CD4-positive, alpha-beta T cell treated with Interleukin-6 for 4 hours (primary cell): ENCODE results near the gene MLST8.
"Not testable (repeated sequence)": the region's sequence is repeated elsewhere in the genome, so short reads cannot be mapped to it uniquely, and the experiment has no call there.

Experiments used
- DNase-seq: peaks from one replicate; pipeline ENCODE4 v3.0.0-alpha.2; 2020; ENCODE audit warnings: mixed read lengths

MLST8 gene

GRCh38 chr16:2190659-2191445 is 14.4 kb upstream of the MLST8 start:
- DNase-seq = no peak

GRCh38 chr16:2191446-2191706 is 13.9 kb upstream of the MLST8 start:
- DNase-seq = no peak

GRCh38 chr16:2194166-2194834 is 11.0 kb upstream of the MLST8 start:
- no peak for DNase-seq

- DNase-seq = peak; percentile 72
Measured at GRCh38 chr16:2194852-2195321, 10.4 kb upstream of the MLST8 start.

- no peak for DNase-seq
Measured at GRCh38 chr16:2195322-2196161, 9.7 kb upstream of the MLST8 start.

- DNase-seq = peak; percentile 18
Measured at GRCh38 chr16:2196162-2196980, 8.9 kb upstream of the MLST8 start, which contains the start of gene CASKIN1. Gene CASKIN1 (minus strand): TSS chr16:2196605. CDS start chr16:2196432, 173 bp downstream.

- no peak for DNase-seq
Measured at GRCh38 chr16:2196981-2197511, 8.2 kb upstream of the MLST8 start.

- no peak for DNase-seq
Measured at GRCh38 chr16:2197765-2198164, 7.5 kb upstream of the MLST8 start.

GRCh38 chr16:2198283-2198682 is 7.0 kb upstream of the MLST8 start:
- DNase-seq = no peak

- DNase-seq = no peak
Measured at GRCh38 chr16:2199095-2199494, 6.2 kb upstream of the MLST8 start.

GRCh38 chr16:2199621-2200139 is 5.6 kb upstream of the MLST8 start:
- DNase-seq = no peak

GRCh38 chr16:2200313-2200712 is 4.9 kb upstream of the MLST8 start:
- no peak for DNase-seq

GRCh38 chr16:2203119-2203688 is 2.0 kb upstream of the MLST8 start:
- not testable (repeated sequence) for DNase-seq

- no peak for DNase-seq
Measured at GRCh38 chr16:2204416-2205103, 694 bp upstream of the MLST8 start.

GRCh38 chr16:2205967-2206313 is 686 bp downstream of the MLST8 start:
- DNase-seq = no peak

- DNase-seq = no peak
Measured at GRCh38 chr16:2206420-2206779, 1.1 kb downstream of the MLST8 start.

GRCh38 chr16:2206780-2207433 is 1.7 kb downstream of the MLST8 start:
- DNase-seq = no peak

GRCh38 chr16:2207872-2208271 is 2.6 kb downstream of the MLST8 start:
- no peak for DNase-seq

- no peak for DNase-seq
Measured at GRCh38 chr16:2208308-2208707, 3.1 kb downstream of the MLST8 start.

GRCh38 chr16:2208772-2209171 is 3.5 kb downstream of the MLST8 start:
- DNase-seq = no peak
